Measurements from ENCODE around the gene PATJ. TPM values are rescaled to one million over a fixed set of nuclear protein-coding genes. Genes with fewer than 3 reads are reported as not detected.

PATJ gene
- polyA plus RNA-seq, 1 donor (not counting 4 experiments of a cell fraction or from before 2014, with no cell fraction given) = 28.1 TPM

DNA sequence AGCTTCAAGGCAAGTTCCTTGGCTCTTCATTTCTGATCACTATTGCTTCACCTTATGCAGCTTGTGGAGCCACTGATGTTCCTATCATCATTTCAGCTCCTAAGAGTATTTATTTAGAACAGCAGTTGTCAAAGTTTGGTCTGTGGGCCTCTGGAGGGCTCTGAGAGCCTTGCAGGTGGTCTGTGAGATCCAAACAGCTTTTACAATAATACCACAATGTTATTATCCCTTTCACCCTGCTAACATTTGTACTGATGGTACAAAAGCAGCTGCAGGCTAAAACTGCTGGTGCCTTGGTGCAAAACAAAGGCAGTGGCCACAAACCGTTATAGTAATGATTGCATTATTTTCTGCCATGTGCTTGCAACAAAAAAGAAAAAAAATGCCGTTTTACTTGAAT, 33.8 kb downstream of the PATJ start:
- FAIRE-seq = no peak
- Histone ChIP-seq H3K9ac (ENCODE audit: control insufficient read depth, extremely low read depth, insufficient read depth, low read length) (no peak overlapping the region), H3K4me3 (ENCODE audit: control insufficient read depth in 2 of 3, extremely low read depth in 1 of 3, insufficient read depth in 2 of 3, low read depth in 1 of 3, low read length in 3 of 3) (no peak overlapping the region), H3K27ac (ENCODE audit: control insufficient read depth, insufficient read depth, low read length) (no peak overlapping the region), H2AFZ (ENCODE audit: control insufficient read depth, low read length) (no peak overlapping the region), H3K27me3 (ENCODE audit: control insufficient read depth, extremely low read depth, insufficient read depth, low read length) (no peaks in the 10 kb centered on the region), H3K9me1 (ENCODE audit: control insufficient read depth, extremely low read depth, insufficient read depth, low read length) (no peaks in the 10 kb centered on the region), H3K36me3 (ENCODE audit: control insufficient read depth in 2 of 2, extremely low read depth in 1 of 2, insufficient read depth in 2 of 2, low read length in 2 of 2) (peaks cover 7 to 9% of the 10 kb centered on the region in 2 experiments), H3K79me2 (ENCODE audit: control insufficient read depth, insufficient read depth, low read length) (peaks cover 7% of the 10 kb centered on the region), H3K9me3 (ENCODE audit: control insufficient read depth, low read depth, low read length) (no peaks in the 10 kb centered on the region), H3K4me1 (ENCODE audit: control insufficient read depth, extremely low read depth, insufficient read depth, low read length) (no peaks in the 10 kb centered on the region), H4K20me1 (ENCODE audit: control insufficient read depth, extremely low read depth, insufficient read depth, low read length) (no peaks in the 10 kb centered on the region), H3K4me2 (ENCODE audit: control insufficient read depth, extremely low read depth, insufficient read depth, low read depth, low read length) (no peak overlapping the region)
- TF ChIP-seq, protein P1, sequence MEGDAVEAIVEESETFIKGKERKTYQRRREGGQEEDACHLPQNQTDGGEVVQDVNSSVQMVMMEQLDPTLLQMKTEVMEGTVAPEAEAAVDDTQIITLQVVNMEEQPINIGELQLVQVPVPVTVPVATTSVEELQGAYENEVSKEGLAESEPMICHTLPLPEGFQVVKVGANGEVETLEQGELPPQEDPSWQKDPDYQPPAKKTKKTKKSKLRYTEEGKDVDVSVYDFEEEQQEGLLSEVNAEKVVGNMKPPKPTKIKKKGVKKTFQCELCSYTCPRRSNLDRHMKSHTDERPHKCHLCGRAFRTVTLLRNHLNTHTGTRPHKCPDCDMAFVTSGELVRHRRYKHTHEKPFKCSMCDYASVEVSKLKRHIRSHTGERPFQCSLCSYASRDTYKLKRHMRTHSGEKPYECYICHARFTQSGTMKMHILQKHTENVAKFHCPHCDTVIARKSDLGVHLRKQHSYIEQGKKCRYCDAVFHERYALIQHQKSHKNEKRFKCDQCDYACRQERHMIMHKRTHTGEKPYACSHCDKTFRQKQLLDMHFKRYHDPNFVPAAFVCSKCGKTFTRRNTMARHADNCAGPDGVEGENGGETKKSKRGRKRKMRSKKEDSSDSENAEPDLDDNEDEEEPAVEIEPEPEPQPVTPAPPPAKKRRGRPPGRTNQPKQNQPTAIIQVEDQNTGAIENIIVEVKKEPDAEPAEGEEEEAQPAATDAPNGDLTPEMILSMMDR (optimal IDR thresholded peaks at IDR 0.05 in 1 of 3, IDR thresholded peaks at IDR 0.05 in 1 of 3, conservative IDR thresholded peaks at IDR 0.05 in 1 of 3; ENCODE audit: extremely low read depth in 1 of 3, insufficient read depth in 2 of 3, low read length in 3 of 3) = no peak
- TF ChIP-seq EZH2 (IDR thresholded peaks at IDR 0.05; ENCODE audit: low read length) = no peak
- no peak for DNase-seq (ENCODE audit: low read depth, low spot score)
- dilution Hi-C loops (cut with MboI; ENCODE audit: extremely low pct_ligation_motif_present, low sequenced_read_pairs) = no loop called here

DNA sequence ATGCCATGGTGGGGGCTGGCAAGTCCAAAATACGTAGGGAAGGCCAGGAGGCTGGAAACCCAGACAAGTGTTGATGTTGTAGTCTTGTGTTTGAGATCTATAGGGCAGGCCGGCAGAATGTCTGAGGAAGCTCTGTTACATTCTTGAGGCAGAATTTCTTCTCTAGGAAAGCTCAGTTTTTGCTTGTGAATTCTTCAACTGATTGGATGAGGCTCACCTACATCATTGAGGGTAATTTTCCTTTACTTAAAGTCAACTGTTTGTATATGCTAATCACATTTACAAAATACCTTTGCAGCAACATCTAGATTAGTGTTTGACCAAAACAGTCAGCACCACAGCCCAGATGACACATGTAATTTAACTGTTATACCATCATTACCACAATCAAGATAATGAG, 37.0 kb downstream of the PATJ start:
- dilution Hi-C loops (cut with MboI; ENCODE audit: extremely low pct_ligation_motif_present, low sequenced_read_pairs) = no loop called here
- FAIRE-seq = no peak

More for the DNA sequence above, 37.0 kb downstream of the PATJ start:
- Histone ChIP-seq H3K4me1 (ENCODE audit: control insufficient read depth, extremely low read depth, insufficient read depth, low read length) (no peaks in the 10 kb centered on the region), H3K9ac (ENCODE audit: control insufficient read depth, extremely low read depth, insufficient read depth, low read length) (no peak overlapping the region), H2AFZ (ENCODE audit: control insufficient read depth, low read length) (no peak overlapping the region), H4K20me1 (ENCODE audit: control insufficient read depth, extremely low read depth, insufficient read depth, low read length) (no peaks in the 10 kb centered on the region), H3K9me3 (ENCODE audit: control insufficient read depth, low read depth, low read length) (no peaks in the 10 kb centered on the region), H3K27ac (ENCODE audit: control insufficient read depth, insufficient read depth, low read length) (no peak overlapping the region), H3K36me3 (ENCODE audit: control insufficient read depth in 2 of 2, extremely low read depth in 1 of 2, insufficient read depth in 2 of 2, low read length in 2 of 2) (peaks cover 8 to 12% of the 10 kb centered on the region in 2 experiments), H3K27me3 (ENCODE audit: control insufficient read depth, extremely low read depth, insufficient read depth, low read length) (no peaks in the 10 kb centered on the region), H3K79me2 (ENCODE audit: control insufficient read depth, insufficient read depth, low read length) (peaks cover 8% of the 10 kb centered on the region), H3K4me2 (ENCODE audit: control insufficient read depth, extremely low read depth, insufficient read depth, low read depth, low read length) (no peak overlapping the region), H3K9me1 (ENCODE audit: control insufficient read depth, extremely low read depth, insufficient read depth, low read length) (no peaks in the 10 kb centered on the region), H3K4me3 (ENCODE audit: control insufficient read depth in 2 of 3, extremely low read depth in 1 of 3, insufficient read depth in 2 of 3, low read depth in 1 of 3, low read length in 3 of 3) (no peak overlapping the region)
- DNase-seq (ENCODE audit: low read depth, low spot score) = no peak
- no peak for TF ChIP-seq EZH2 (IDR thresholded peaks at IDR 0.05; ENCODE audit: low read length)
- TF ChIP-seq, protein P1 (optimal IDR thresholded peaks at IDR 0.05 in 1 of 3, IDR thresholded peaks at IDR 0.05 in 1 of 3, conservative IDR thresholded peaks at IDR 0.05 in 1 of 3; ENCODE audit: extremely low read depth in 1 of 3, insufficient read depth in 2 of 3, low read length in 3 of 3) = no peak

All from keratinocyte (primary cell).